WTC11 (cell line): ENCODE data around the gene SETD9. TPM values are rescaled to one million over a fixed set of nuclear protein-coding genes. Genes with fewer than 3 reads are reported as not detected.

Source experiments
- ATAC-seq: fragments of 200-7000 bp; cut with Tn5 transposase; 2 replicates; pipeline ENCODE4 v1.10.0; 2021; ENCODE audit warnings: mild to moderate bottlenecking, moderate library complexity
- CTCF ChIA-PET: fragments of 300-600 bp; sonication (Branson Sonifier 250); formaldehyde crosslinking; loops from one replicate; lab custom pipeline; 2021; ENCODE audit warnings: antibody characterized with exemption; lab: Charles Lee
- POLR2A ChIA-PET: fragments of 350-600 bp; sonication (Branson Sonifier 250); formaldehyde crosslinking; loops from one replicate; lab custom pipeline; 2021; ENCODE audit warnings: antibody characterized with exemption; lab: Charles Lee
- DNase-seq: peaks from one replicate; pipeline ENCODE4 v3.0.0; 2021; ENCODE audit warnings: low spot score
- H3K27ac Mint-ChIP-seq: 2 replicates; pipeline ENCODE4 v1.8.0; 2021; ENCODE audit warnings: mixed read lengths
- H3K27me3 Mint-ChIP-seq: 2 replicates; pipeline ENCODE4 v1.8.0; 2021; ENCODE audit warnings: low read depth, mild to moderate bottlenecking, moderate library complexity, mixed read lengths
- H3K36me3 Mint-ChIP-seq: 2 replicates; pipeline ENCODE4 v1.8.0; 2021; ENCODE audit warnings: mixed read lengths
- H3K4me1 Mint-ChIP-seq: 2 replicates; pipeline ENCODE4 v1.8.0; 2022; ENCODE audit warnings: mixed read lengths
- H3K4me3 Mint-ChIP-seq: 2 replicates; pipeline ENCODE4 v1.8.0; 2021; ENCODE audit warnings: mild to moderate bottlenecking, moderate library complexity, mixed read lengths
- H3K9me3 Mint-ChIP-seq: 2 replicates; pipeline ENCODE4 v1.8.0; 2021; ENCODE audit warnings: mixed read lengths
- CREB1 ChIP-seq: sonication (generic); formaldehyde crosslinking; IDR thresholded peaks from 2 replicates; pipeline ENCODE4 v1.8.0; 2023; ENCODE audit warnings: mild to moderate bottlenecking, missing genetic modification reagents
- CREM ChIP-seq: sonication (generic); formaldehyde crosslinking; IDR thresholded peaks from 2 replicates; pipeline ENCODE4 v1.8.1; 2022; ENCODE audit warnings: mild to moderate bottlenecking, missing genetic modification reagents, moderate library complexity
- FOXP1 ChIP-seq: sonication (generic); formaldehyde crosslinking; IDR thresholded peaks from 2 replicates; pipeline ENCODE4 v1.8.0; 2022; ENCODE audit warnings: missing genetic modification reagents, mild to moderate bottlenecking, moderate library complexity, borderline replicate concordance
- GABPB1 ChIP-seq: sonication (generic); formaldehyde crosslinking; IDR thresholded peaks from 2 replicates; pipeline ENCODE4 v1.8.1; 2023; ENCODE audit warnings: mild to moderate bottlenecking, missing genetic modification reagents
- NFATC4 ChIP-seq: fragments of 250-450 bp; sonication (Bioruptor Pico); IDR thresholded peaks from 2 replicates; pipeline ENCODE4 v1.9.0; 2021; ENCODE audit warnings: mild to moderate bottlenecking
- NR1H2 ChIP-seq: sonication (generic); formaldehyde crosslinking; IDR thresholded peaks from 2 replicates; pipeline ENCODE4 v1.9.0; 2021; ENCODE audit warnings: mild to moderate bottlenecking, moderate library complexity, missing genetic modification reagents
- NR2C2 ChIP-seq: sonication (generic); formaldehyde crosslinking; IDR thresholded peaks from 2 replicates; pipeline ENCODE4 v1.8.0; 2022; ENCODE audit warnings: mild to moderate bottlenecking, missing genetic modification reagents
- SMAD3 ChIP-seq: sonication (generic); formaldehyde crosslinking; IDR thresholded peaks from 2 replicates; pipeline ENCODE4 v1.8.0; 2022; ENCODE audit warnings: missing genetic modification reagents, mild to moderate bottlenecking, borderline replicate concordance
- SOX15 ChIP-seq: fragments of 250-450 bp; sonication (Bioruptor Pico); IDR thresholded peaks from 2 replicates; pipeline ENCODE4 v1.9.0; 2021; ENCODE audit warnings: mild to moderate bottlenecking
- ZNF219 ChIP-seq: sonication (generic); formaldehyde crosslinking; IDR thresholded peaks from 2 replicates; pipeline ENCODE4 v1.8.0; 2023; ENCODE audit warnings: missing genetic modification reagents, mild to moderate bottlenecking, borderline replicate concordance
- ZNF232 ChIP-seq: sonication (generic); formaldehyde crosslinking; IDR thresholded peaks from 2 replicates; pipeline ENCODE4 v1.8.0; 2022; ENCODE audit warnings: mild to moderate bottlenecking, missing genetic modification reagents
- total RNA-seq: library from RNA; stranded (reverse); gene quantifications from 3 replicates; pipeline ENCODE4 v1.2.3, GENCODE V29; 2021
- TF ChIP-seq, protein P1 (sequence below): sonication (generic); formaldehyde crosslinking; IDR thresholded peaks from 2 replicates; pipeline ENCODE4 v1.8.1; 2023; ENCODE audit warnings: mild to moderate bottlenecking, missing genetic modification reagents
- TF ChIP-seq, protein P2 (sequence below): sonication (generic); formaldehyde crosslinking; IDR thresholded peaks from 2 replicates; pipeline ENCODE4 v1.8.1; 2023; ENCODE audit warnings: mild to moderate bottlenecking, missing genetic modification reagents, moderate library complexity
- TF ChIP-seq, protein P3 (sequence below): sonication (generic); formaldehyde crosslinking; IDR thresholded peaks from 2 replicates; pipeline ENCODE4 v1.8.1; 2022; ENCODE audit warnings: mild to moderate bottlenecking, missing genetic modification reagents, moderate library complexity, borderline replicate concordance
- TF ChIP-seq, protein P4 (sequence below): sonication (generic); formaldehyde crosslinking; IDR thresholded peaks from 2 replicates; pipeline ENCODE4 v1.8.1; 2022; ENCODE audit warnings: mild to moderate bottlenecking, moderate library complexity, missing genetic modification reagents
- TF ChIP-seq, protein P5 (sequence below): sonication (generic); formaldehyde crosslinking; IDR thresholded peaks from 2 replicates; pipeline ENCODE4 v1.8.0; 2023; ENCODE audit warnings: missing genetic modification reagents
- TF ChIP-seq, protein P6 (sequence below): sonication (generic); formaldehyde crosslinking; IDR thresholded peaks from 2 replicates; pipeline ENCODE4 v1.8.0; 2022; ENCODE audit warnings: mild to moderate bottlenecking, missing genetic modification reagents
- TF ChIP-seq, protein P7 (sequence below): sonication (generic); formaldehyde crosslinking; IDR thresholded peaks from 2 replicates; pipeline ENCODE4 v1.8.0; 2022; ENCODE audit warnings: mild to moderate bottlenecking, missing genetic modification reagents
- TF ChIP-seq, protein P8 (sequence below): fragments of 250-450 bp; sonication (Bioruptor Pico); conservative IDR thresholded peaks from 2 replicates; pipeline ENCODE4 v1.9.0; 2021; ENCODE audit warnings: mild to moderate bottlenecking
- TF ChIP-seq, protein P9 (sequence below): sonication (generic); formaldehyde crosslinking; IDR thresholded peaks from 2 replicates; pipeline ENCODE4 v1.8.1; 2022; ENCODE audit warnings: missing genetic modification reagents, borderline replicate concordance
- TF ChIP-seq, protein P10 (sequence below): sonication (generic); formaldehyde crosslinking; IDR thresholded peaks from 2 replicates; pipeline ENCODE4 v1.8.1; 2022; ENCODE audit warnings: low read depth, missing genetic modification reagents, borderline replicate concordance

SETD9 gene
- total RNA-seq, 1 experiment from 2014 or later, result 6.7 TPM

DNA sequence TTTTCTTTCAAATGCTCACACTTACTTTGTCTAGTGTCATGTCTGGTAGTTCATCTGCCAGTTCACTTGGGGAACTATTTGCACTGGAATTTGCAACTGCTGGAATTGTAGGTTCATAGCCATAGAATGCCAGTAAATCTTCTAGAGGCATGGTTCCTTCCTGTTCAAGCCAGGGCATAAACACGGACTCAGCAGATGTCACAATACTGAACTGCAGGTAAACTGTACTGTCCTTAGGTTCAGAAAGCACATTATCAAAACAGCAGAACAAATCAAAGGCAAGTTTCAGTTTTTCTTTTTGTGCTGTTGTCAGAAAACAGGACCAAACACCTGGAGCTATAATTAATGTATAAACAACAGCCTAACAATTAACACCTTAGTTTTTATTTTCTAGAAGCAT lies 29.5 kb downstream of the SETD9 start:
- no peak for DNase-seq
- Mint-ChIP-seq H3K9me3 (no peaks in the 10 kb centered on the region), H3K27ac (no peak overlapping the region), H3K4me1 (no peaks in the 10 kb centered on the region), H3K27me3 (no peaks in the 10 kb centered on the region)
- ChIA-PET CTCF (no interaction called here), POLR2A (no interaction called here)
- TF ChIP-seq NR2C2 (CRISPR knock-in tag) (no peak), GABPB1 (CRISPR knock-in tag) (no peak), CREB1 (CRISPR knock-in tag) (no peak), SOX15 (CRISPR knock-in tag) (no peak), NFATC4 (CRISPR knock-in tag) (no peak), CREM (CRISPR knock-in tag) (no peak), NR1H2 (CRISPR knock-in tag) (no peak), SMAD3 (CRISPR knock-in tag) (no peak)
- TF ChIP-seq, protein P1, sequence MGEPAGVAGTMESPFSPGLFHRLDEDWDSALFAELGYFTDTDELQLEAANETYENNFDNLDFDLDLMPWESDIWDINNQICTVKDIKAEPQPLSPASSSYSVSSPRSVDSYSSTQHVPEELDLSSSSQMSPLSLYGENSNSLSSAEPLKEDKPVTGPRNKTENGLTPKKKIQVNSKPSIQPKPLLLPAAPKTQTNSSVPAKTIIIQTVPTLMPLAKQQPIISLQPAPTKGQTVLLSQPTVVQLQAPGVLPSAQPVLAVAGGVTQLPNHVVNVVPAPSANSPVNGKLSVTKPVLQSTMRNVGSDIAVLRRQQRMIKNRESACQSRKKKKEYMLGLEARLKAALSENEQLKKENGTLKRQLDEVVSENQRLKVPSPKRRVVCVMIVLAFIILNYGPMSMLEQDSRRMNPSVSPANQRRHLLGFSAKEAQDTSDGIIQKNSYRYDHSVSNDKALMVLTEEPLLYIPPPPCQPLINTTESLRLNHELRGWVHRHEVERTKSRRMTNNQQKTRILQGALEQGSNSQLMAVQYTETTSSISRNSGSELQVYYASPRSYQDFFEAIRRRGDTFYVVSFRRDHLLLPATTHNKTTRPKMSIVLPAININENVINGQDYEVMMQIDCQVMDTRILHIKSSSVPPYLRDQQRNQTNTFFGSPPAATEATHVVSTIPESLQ (CRISPR knock-in tag), result no peak
- TF ChIP-seq, protein P2, sequence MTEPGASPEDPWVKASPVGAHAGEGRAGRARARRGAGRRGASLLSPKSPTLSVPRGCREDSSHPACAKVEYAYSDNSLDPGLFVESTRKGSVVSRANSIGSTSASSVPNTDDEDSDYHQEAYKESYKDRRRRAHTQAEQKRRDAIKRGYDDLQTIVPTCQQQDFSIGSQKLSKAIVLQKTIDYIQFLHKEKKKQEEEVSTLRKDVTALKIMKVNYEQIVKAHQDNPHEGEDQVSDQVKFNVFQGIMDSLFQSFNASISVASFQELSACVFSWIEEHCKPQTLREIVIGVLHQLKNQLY (CRISPR knock-in tag), result no peak
- TF ChIP-seq, protein P3, sequence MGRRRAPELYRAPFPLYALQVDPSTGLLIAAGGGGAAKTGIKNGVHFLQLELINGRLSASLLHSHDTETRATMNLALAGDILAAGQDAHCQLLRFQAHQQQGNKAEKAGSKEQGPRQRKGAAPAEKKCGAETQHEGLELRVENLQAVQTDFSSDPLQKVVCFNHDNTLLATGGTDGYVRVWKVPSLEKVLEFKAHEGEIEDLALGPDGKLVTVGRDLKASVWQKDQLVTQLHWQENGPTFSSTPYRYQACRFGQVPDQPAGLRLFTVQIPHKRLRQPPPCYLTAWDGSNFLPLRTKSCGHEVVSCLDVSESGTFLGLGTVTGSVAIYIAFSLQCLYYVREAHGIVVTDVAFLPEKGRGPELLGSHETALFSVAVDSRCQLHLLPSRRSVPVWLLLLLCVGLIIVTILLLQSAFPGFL, result no peak
- TF ChIP-seq, protein P4, sequence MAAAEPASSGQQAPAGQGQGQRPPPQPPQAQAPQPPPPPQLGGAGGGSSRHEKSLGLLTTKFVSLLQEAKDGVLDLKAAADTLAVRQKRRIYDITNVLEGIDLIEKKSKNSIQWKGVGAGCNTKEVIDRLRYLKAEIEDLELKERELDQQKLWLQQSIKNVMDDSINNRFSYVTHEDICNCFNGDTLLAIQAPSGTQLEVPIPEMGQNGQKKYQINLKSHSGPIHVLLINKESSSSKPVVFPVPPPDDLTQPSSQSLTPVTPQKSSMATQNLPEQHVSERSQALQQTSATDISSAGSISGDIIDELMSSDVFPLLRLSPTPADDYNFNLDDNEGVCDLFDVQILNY (CRISPR knock-in tag), result no peak
- TF ChIP-seq, protein P5, sequence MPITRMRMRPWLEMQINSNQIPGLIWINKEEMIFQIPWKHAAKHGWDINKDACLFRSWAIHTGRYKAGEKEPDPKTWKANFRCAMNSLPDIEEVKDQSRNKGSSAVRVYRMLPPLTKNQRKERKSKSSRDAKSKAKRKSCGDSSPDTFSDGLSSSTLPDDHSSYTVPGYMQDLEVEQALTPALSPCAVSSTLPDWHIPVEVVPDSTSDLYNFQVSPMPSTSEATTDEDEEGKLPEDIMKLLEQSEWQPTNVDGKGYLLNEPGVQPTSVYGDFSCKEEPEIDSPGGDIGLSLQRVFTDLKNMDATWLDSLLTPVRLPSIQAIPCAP (CRISPR knock-in tag), result no peak
- TF ChIP-seq, protein P6, sequence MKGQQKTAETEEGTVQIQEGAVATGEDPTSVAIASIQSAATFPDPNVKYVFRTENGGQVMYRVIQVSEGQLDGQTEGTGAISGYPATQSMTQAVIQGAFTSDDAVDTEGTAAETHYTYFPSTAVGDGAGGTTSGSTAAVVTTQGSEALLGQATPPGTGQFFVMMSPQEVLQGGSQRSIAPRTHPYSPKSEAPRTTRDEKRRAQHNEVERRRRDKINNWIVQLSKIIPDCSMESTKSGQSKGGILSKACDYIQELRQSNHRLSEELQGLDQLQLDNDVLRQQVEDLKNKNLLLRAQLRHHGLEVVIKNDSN (CRISPR knock-in tag), result no peak
- TF ChIP-seq, protein P7, sequence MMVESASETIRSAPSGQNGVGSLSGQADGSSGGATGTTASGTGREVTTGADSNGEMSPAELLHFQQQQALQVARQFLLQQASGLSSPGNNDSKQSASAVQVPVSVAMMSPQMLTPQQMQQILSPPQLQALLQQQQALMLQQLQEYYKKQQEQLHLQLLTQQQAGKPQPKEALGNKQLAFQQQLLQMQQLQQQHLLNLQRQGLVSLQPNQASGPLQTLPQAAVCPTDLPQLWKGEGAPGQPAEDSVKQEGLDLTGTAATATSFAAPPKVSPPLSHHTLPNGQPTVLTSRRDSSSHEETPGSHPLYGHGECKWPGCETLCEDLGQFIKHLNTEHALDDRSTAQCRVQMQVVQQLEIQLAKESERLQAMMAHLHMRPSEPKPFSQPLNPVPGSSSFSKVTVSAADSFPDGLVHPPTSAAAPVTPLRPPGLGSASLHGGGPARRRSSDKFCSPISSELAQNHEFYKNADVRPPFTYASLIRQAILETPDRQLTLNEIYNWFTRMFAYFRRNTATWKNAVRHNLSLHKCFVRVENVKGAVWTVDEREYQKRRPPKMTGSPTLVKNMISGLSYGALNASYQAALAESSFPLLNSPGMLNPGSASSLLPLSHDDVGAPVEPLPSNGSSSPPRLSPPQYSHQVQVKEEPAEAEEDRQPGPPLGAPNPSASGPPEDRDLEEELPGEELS, result no peak
- TF ChIP-seq, all 79 proteins: peak for 0
- ATAC-seq, result no peak
- H3K4me3 Mint-ChIP-seq, result no peak overlapping the region
- H3K36me3 Mint-ChIP-seq, result peaks cover 82% of the 10 kb centered on the region

DNA sequence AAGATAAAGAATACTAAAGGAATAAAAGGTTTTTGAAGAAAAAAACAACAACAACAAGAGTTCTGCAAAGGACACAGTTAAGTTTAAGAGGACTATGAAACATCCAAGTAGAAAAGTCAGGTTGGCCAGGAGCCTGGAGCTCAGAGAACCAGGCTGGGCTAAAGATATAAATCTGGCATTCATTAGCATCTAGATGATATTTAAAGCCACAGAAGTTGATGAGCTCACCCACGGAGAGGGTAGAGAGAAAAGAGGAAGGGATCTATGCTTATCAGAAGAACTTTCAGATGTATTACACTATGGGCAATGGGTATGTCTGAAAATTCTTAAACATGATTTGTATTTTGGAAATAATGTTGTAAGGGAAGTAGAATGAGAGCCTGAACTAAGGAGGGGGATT lies 32.6 kb downstream of the SETD9 start:
- H3K27me3 Mint-ChIP-seq, result no peaks in the 10 kb centered on the region
- H3K36me3 Mint-ChIP-seq, result peaks cover 74% of the 10 kb centered on the region
- CTCF ChIA-PET, result no interaction called here
- no peak for ATAC-seq
- no peaks in the 10 kb centered on the region for H3K4me1 Mint-ChIP-seq
- DNase-seq, result no peak
- H3K4me3 Mint-ChIP-seq, result no peak overlapping the region
- no peak overlapping the region for H3K27ac Mint-ChIP-seq
- H3K9me3 Mint-ChIP-seq, result no peaks in the 10 kb centered on the region
- POLR2A ChIA-PET, result no interaction called here
- TF ChIP-seq, protein P8, sequence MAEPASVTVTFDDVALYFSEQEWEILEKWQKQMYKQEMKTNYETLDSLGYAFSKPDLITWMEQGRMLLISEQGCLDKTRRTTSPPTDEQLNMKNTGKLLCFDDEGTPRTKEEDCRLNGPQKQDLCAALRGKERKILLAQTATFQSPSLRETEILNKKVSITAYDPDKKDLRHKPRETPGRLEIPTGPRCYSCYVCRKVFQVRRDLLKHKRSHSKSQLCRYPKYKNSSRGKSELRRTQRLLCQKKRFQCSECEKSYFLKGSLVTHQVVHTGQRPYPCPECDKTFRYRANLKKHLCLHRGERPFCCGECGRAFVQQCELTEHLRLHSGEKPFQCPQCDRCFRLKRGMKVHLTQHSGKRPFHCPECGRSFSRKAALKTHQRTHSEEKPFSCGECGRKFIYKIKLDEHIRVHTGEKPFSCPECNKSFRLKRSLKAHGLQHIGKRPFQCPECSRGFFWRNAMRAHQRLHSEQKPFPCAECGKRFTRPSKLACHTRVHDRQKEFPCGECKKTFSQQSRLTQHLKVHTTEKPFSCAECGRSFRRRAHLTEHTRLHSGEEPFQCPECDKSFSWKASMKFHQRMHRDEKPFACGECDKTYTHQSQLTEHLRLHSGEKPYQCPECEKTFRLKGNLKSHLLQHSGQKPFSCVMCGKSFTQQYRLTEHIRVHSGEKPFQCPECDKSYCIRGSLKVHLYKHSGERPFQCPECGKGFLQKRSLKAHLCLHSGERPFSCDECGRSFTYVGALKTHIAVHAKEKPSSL (CRISPR knock-in tag), result no peak
- TF ChIP-seq, protein P9, sequence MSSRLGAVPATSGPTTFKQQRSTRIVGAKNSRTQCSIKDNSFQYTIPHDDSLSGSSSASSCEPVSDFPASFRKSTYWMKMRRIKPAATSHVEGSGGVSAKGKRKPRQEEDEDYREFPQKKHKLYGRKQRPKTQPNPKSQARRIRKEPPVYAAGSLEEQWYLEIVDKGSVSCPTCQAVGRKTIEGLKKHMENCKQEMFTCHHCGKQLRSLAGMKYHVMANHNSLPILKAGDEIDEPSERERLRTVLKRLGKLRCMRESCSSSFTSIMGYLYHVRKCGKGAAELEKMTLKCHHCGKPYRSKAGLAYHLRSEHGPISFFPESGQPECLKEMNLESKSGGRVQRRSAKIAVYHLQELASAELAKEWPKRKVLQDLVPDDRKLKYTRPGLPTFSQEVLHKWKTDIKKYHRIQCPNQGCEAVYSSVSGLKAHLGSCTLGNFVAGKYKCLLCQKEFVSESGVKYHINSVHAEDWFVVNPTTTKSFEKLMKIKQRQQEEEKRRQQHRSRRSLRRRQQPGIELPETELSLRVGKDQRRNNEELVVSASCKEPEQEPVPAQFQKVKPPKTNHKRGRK, result no peak
- TF ChIP-seq ZNF232 (no peak), FOXP1 (CRISPR knock-in tag) (no peak), NR2C2 (CRISPR knock-in tag) (no peak), ZNF219 (CRISPR knock-in tag) (no peak), NR1H2 (CRISPR knock-in tag) (no peak), CREM (CRISPR knock-in tag) (no peak)
- TF ChIP-seq, protein P10, sequence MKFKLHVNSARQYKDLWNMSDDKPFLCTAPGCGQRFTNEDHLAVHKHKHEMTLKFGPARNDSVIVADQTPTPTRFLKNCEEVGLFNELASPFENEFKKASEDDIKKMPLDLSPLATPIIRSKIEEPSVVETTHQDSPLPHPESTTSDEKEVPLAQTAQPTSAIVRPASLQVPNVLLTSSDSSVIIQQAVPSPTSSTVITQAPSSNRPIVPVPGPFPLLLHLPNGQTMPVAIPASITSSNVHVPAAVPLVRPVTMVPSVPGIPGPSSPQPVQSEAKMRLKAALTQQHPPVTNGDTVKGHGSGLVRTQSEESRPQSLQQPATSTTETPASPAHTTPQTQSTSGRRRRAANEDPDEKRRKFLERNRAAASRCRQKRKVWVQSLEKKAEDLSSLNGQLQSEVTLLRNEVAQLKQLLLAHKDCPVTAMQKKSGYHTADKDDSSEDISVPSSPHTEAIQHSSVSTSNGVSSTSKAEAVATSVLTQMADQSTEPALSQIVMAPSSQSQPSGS, result no peak
